H1 (cell line): ENCODE data around the gene PLVAP. TPM values are rescaled to one million over a fixed set of nuclear protein-coding genes. Genes with fewer than 3 reads are reported as not detected.

Source experiments
- CTCF ChIA-PET: fragments of 300-600 bp; sonication (Branson Sonifier 250); formaldehyde crosslinking; loops from one replicate; lab custom pipeline; 2021; ENCODE audit not compliant: partially characterized antibody; lab: Charles Lee
- POLR2A ChIA-PET: fragments of 300-600 bp; sonication (Branson Sonifier 250); formaldehyde crosslinking; loops from one replicate; lab custom pipeline; 2021; ENCODE audit warnings: inconsistent platforms; ENCODE audit not compliant: partially characterized antibody; lab: Charles Lee
- DNase-seq, 2 experiments: peaks; one replicate each; pipeline versions ENCODE4 v3.0.0 to v3.0.0-alpha.2; 2010 to 2022; ENCODE audit warnings: low spot score in 2 of 2, low read depth in 1 of 2, mixed read lengths in 1 of 2
- FAIRE-seq: peaks from 2 replicates; lab custom pipeline; 2011; peaks lifted over from hg19 to GRCh38; lab: Jason Lieb, UNC
- H2AFZ ChIP-seq: 2 replicates; pipeline ENCODE4 v1.8.1; 2012; ENCODE audit warnings: low read length, inconsistent platforms
- H2AK5ac ChIP-seq: 2 replicates; pipeline ENCODE4 v1.6.1; 2013; ENCODE audit warnings: low read depth, low read length
- H2BK120ac ChIP-seq: replicated peaks from 2 replicates; pipeline ENCODE3; 2013; ENCODE audit warnings: low read depth, low read length, inconsistent platforms
- H2BK12ac ChIP-seq: 2 replicates; pipeline ENCODE4 v1.6.1; 2013; ENCODE audit warnings: low read depth, low read length
- H2BK15ac ChIP-seq: 2 replicates; pipeline ENCODE4 v1.6.1; 2013; ENCODE audit warnings: low read length
- H2BK20ac ChIP-seq: 2 replicates; pipeline ENCODE4 v1.6.1; 2013; ENCODE audit warnings: low read length
- H2BK5ac ChIP-seq: 2 replicates; pipeline ENCODE4 v1.6.1; 2013; ENCODE audit warnings: low read depth, low read length
- H3K14ac ChIP-seq: 2 replicates; pipeline ENCODE4 v1.6.1; 2013; ENCODE audit warnings: inconsistent platforms; ENCODE audit not compliant: insufficient read length
- H3K18ac ChIP-seq: 2 replicates; pipeline ENCODE4 v1.6.1; 2013; ENCODE audit warnings: low read length; ENCODE audit errors: extremely low read depth
- H3K23ac ChIP-seq: 2 replicates; pipeline ENCODE4 v1.6.1; 2013; ENCODE audit warnings: inconsistent platforms; ENCODE audit not compliant: insufficient read length
- H3K23me2 ChIP-seq: 2 replicates; pipeline ENCODE4 v1.6.1; 2013; ENCODE audit warnings: low read depth, low read length
- H3K27ac ChIP-seq: 2 replicates; pipeline ENCODE4 v1.6.1; 2011; ENCODE audit warnings: low read depth, low read length, inconsistent platforms
- H3K27me3 ChIP-seq, 4 experiments: replicated peaks in 1 of 4; 1 replicate in 1 of 4; 2 replicates in 3 of 4; pipeline versions ENCODE4 v1.6.1 to v1.8.1; 2011 to 2013; ENCODE audit warnings: low read length in 3 of 4, mild to moderate bottlenecking in 3 of 4, inconsistent platforms in 2 of 4, mixed read lengths in 2 of 4, moderate library complexity in 1 of 4; ENCODE audit not compliant: control insufficient read depth in 3 of 4, insufficient read depth in 3 of 4; ENCODE audit errors: extremely low read depth in 1 of 4
- H3K36me3 ChIP-seq, 4 experiments: 2 replicates each; pipeline versions ENCODE4 v1.6.1 to v1.8.1; 2011 to 2013; ENCODE audit warnings: mild to moderate bottlenecking in 4 of 4, low read length in 3 of 4, moderate library complexity in 2 of 4, control low read depth in 1 of 4, inconsistent platforms in 1 of 4; ENCODE audit not compliant: insufficient read depth in 4 of 4, control insufficient read depth in 2 of 4
- H3K4ac ChIP-seq: replicated peaks from 2 replicates; pipeline ENCODE3; 2013; ENCODE audit warnings: low read length, low read depth, mixed read lengths, inconsistent platforms; ENCODE audit not compliant: insufficient read length
- H3K4me1 ChIP-seq, 4 experiments: replicated peaks in 1 of 4; 1 replicate in 1 of 4; 2 replicates in 3 of 4; pipeline versions ENCODE4 v1.6.1 to v1.8.1; 2011 to 2013; ENCODE audit warnings: low read length in 3 of 4, inconsistent platforms in 2 of 4, mixed read lengths in 1 of 4; ENCODE audit not compliant: insufficient read depth in 4 of 4, control insufficient read depth in 3 of 4
- H3K4me2 ChIP-seq, 2 experiments: 2 replicates each; pipeline versions ENCODE4 v1.6.1 to v1.8.1; 2011 to 2013; ENCODE audit warnings: low read depth in 2 of 2, low read length in 2 of 2, control low read depth in 1 of 2, inconsistent platforms in 1 of 2, mild to moderate bottlenecking in 1 of 2; ENCODE audit not compliant: insufficient read depth in 1 of 2
- H3K4me3 ChIP-seq, 4 experiments: fragments of 200-600, 300-600 bp in 1 of 4; sonication (generic), shearing (Covaris generic), sonication (Bioruptor Twin) in 1 of 4; 2 replicates each; pipeline versions ENCODE4 v1.5.1 to v1.8.1; 2011 to 2016; ENCODE audit warnings: low read length in 4 of 4, low read depth in 3 of 4, control low read depth in 2 of 4, inconsistent platforms in 2 of 4, mild to moderate bottlenecking in 2 of 4, mixed read lengths in 1 of 4, moderate library complexity in 1 of 4; ENCODE audit not compliant: insufficient read depth in 2 of 4; ENCODE audit errors: extremely low read depth in 1 of 4
- H3K56ac ChIP-seq: replicated peaks from 2 replicates; pipeline ENCODE3; 2013; ENCODE audit warnings: low read depth, mild to moderate bottlenecking, mixed read lengths, low read length, inconsistent platforms; ENCODE audit not compliant: insufficient read length
- H3K79me1 ChIP-seq: 2 replicates; pipeline ENCODE4 v1.6.1; 2013; ENCODE audit warnings: low read depth, low read length, control low read depth
- H3K79me2 ChIP-seq, 2 experiments: 2 replicates each; pipeline versions ENCODE4 v1.6.1 to v1.8.1; 2012 to 2013; ENCODE audit warnings: low read length in 2 of 2, mild to moderate bottlenecking in 2 of 2, inconsistent platforms in 1 of 2; ENCODE audit not compliant: insufficient read depth in 2 of 2, control insufficient read depth in 1 of 2
- H3K9ac ChIP-seq, 4 experiments: replicated peaks in 1 of 4; 1 replicate in 1 of 4; 2 replicates in 3 of 4; pipeline versions ENCODE4 v1.6.1 to v1.8.1; 2011 to 2013; ENCODE audit warnings: low read depth in 3 of 4, low read length in 3 of 4, control low read depth in 2 of 4, mild to moderate bottlenecking in 2 of 4, moderate library complexity in 2 of 4, inconsistent platforms in 1 of 4; ENCODE audit errors: extremely low read depth in 1 of 4
- H3K9me3 ChIP-seq, 2 experiments: 2 replicates each; pipeline versions ENCODE4 v1.6.1 to v1.8.1; 2012 to 2013; ENCODE audit warnings: mild to moderate bottlenecking in 2 of 2, moderate library complexity in 2 of 2, control low read depth in 1 of 2, inconsistent platforms in 1 of 2, low read depth in 1 of 2, low read length in 1 of 2, mixed read lengths in 1 of 2; ENCODE audit not compliant: insufficient read depth in 2 of 2
- H4K20me1 ChIP-seq, 2 experiments: replicated peaks in 1 of 2; 2 replicates each; pipeline versions ENCODE3 to v1.8.1; 2011 to 2013; ENCODE audit warnings: inconsistent platforms in 2 of 2, low read length in 2 of 2, mild to moderate bottlenecking in 1 of 2; ENCODE audit not compliant: insufficient read depth in 2 of 2, control insufficient read depth in 1 of 2
- H4K5ac ChIP-seq: 2 replicates; pipeline ENCODE4 v1.6.1; 2013; ENCODE audit warnings: low read length, low read depth, mixed read lengths, inconsistent platforms; ENCODE audit not compliant: insufficient read length
- H4K8ac ChIP-seq: 2 replicates; pipeline ENCODE4 v1.8.0; 2013; ENCODE audit warnings: mild to moderate bottlenecking, moderate library complexity, low read length, inconsistent platforms; ENCODE audit not compliant: insufficient read depth; ENCODE audit errors: extremely low read depth
- H4K91ac ChIP-seq: replicated peaks from 2 replicates; pipeline ENCODE3; 2013; ENCODE audit warnings: low read length, mixed read lengths, inconsistent platforms; ENCODE audit not compliant: insufficient read length
- ASH2L ChIP-seq: fragments of 200-600, 300-600 bp; sonication (generic); IDR thresholded peaks from one replicate; pipeline ENCODE4 v1.7.1; 2017; ENCODE audit warnings: low read length
- ATF3 ChIP-seq: IDR thresholded peaks from 2 replicates; pipeline ENCODE4 v1.6.1; 2011; ENCODE audit warnings: low read depth, mild to moderate bottlenecking, low read length; ENCODE audit not compliant: insufficient read depth
- CTBP2 ChIP-seq: IDR thresholded peaks from 2 replicates; pipeline ENCODE4 v1.7.0; 2011; ENCODE audit warnings: borderline replicate concordance, mild to moderate bottlenecking, moderate library complexity, mixed read lengths, low read length; ENCODE audit not compliant: insufficient read depth, insufficient read length
- EZH2 ChIP-seq: fragments of 200-600 bp; sonication (generic); IDR thresholded peaks from 2 replicates; pipeline ENCODE4 v1.7.1; 2012; ENCODE audit warnings: low read depth, mild to moderate bottlenecking, moderate library complexity, low read length, inconsistent platforms; ENCODE audit not compliant: severe bottlenecking
- HDAC2 ChIP-seq, 2 experiments: fragments of 300-600 bp in 1 of 2; sonication (generic) in 1 of 2; IDR thresholded peaks; 2 replicates each; pipeline ENCODE4 v1.6.1; 2011 to 2012; ENCODE audit warnings: low read depth in 2 of 2, low read length in 2 of 2, mild to moderate bottlenecking in 2 of 2, moderate library complexity in 2 of 2, borderline replicate concordance in 1 of 2, inconsistent platforms in 1 of 2
- JUN ChIP-seq: IDR thresholded peaks from 2 replicates; pipeline ENCODE4 v1.6.1; 2011; ENCODE audit warnings: low read depth, mild to moderate bottlenecking, improper control_type of control experiment, low read length
- SIN3A ChIP-seq, 2 experiments: IDR thresholded peaks in 1 of 2; conservative IDR thresholded peaks in 1 of 2; 2 replicates each; pipeline ENCODE4 v1.6.1; 2011 to 2012; ENCODE audit warnings: low read length in 2 of 2, improper control_type of control experiment in 1 of 2, low read depth in 1 of 2, mild to moderate bottlenecking in 1 of 2
- SP4 ChIP-seq: IDR thresholded peaks from 2 replicates; pipeline ENCODE4 v1.6.1; 2012; ENCODE audit warnings: low read length, inconsistent platforms
- WGBS, 2 experiments: shearing (Covaris generic) in 1 of 2; methylation state at CpG; one replicate each; pipeline versions ENCODE4 v1.1.6 to v1.1.7; 2013 to 2015; ENCODE audit warnings: low lambda C conversion rate in 2 of 2, mixed read lengths in 2 of 2, inconsistent platforms in 1 of 2, low coverage in 1 of 2, missing lambda C conversion rate in 1 of 2; ENCODE audit not compliant: insufficient replicate concordance in 2 of 2, insufficient coverage in 1 of 2, insufficient read length in 1 of 2; ENCODE audit errors: extremely low coverage in 1 of 2, missing lambda C conversion rate in 1 of 2; 5-methylcytosine and 5-hydroxymethylcytosine counted together
- polyA plus RNA-seq, 7 experiments: library from polyadenylated mRNA; depleted of rRNA in 3 of 7; stranded (reverse) in 5 of 7; unstranded in 2 of 7; fragments of >200 nt in 5 of 7; fragments of 200-250 nt in 2 of 7; gene quantifications; 1 replicate in 5 of 7; 2 replicates in 1 of 7; 4 replicates in 1 of 7; pipeline versions ENCODE4 v1.2.1 to v1.2.3, GENCODE V29; 2011 to 2013; ENCODE audit warnings: missing spikeins in 2 of 7, mixed read lengths in 2 of 7
- total RNA-seq: library from RNA; stranded (reverse); fragmentation: NEBNext Ultra II Directional; extraction: Animal tissue kit (Norgen Biotek cat#: 25700); gene quantifications from 2 replicates; pipeline ENCODE4 v1.2.1, GENCODE V29; 2021

The PLVAP gene
- total and polyA plus RNA-seq, 2 of the 8 experiments (the other 6 are each of a cell fraction or from before 2014, with no cell fraction given) = 0.32 TPM; not detected in 1

GRCh38 chr19:17332360-17332676 lies 44.8 kb downstream of the PLVAP start:
- no peak overlapping the region; a peak in 1 of 4 replicates for H3K4me2 ChIP-seq
- 90% methylated on average over 8 of the region's 8 CpGs; no CpG with 5 or more reads in 1 of the 2 experiments for WGBS, 2 experiments

More at GRCh38 chr19:17332360-17332676, 44.8 kb downstream of the PLVAP start:
- Histone ChIP-seq H4K91ac (no peak overlapping the region), H3K27me3 (no peaks in the 10 kb centered on the region; a peak in 1 of 7 replicates), H3K56ac (no peak overlapping the region), H4K5ac (no peak overlapping the region), H2BK120ac (no peak overlapping the region), H3K36me3 (no peaks in the 10 kb centered on the region), H2BK5ac (no peak overlapping the region), H4K8ac (no peak overlapping the region), H2BK20ac (no peak overlapping the region), H2BK12ac (no peak overlapping the region), H3K4me3 (no peak overlapping the region), H3K9ac (no peak overlapping the region), H3K14ac (no peak overlapping the region), H3K4me1 (peaks cover 0 to 24% (median 18%) of the 10 kb centered on the region in 4 experiments; a peak in 6 of 7 replicates), H3K79me1 (0 out of 2 replicates have a peak, but pooled peaks cover 2% of the 10 kb centered on the region), H2AFZ (no peak overlapping the region), H3K79me2 (no peaks in the 10 kb centered on the region), H3K23me2 (peaks cover 19% of the 10 kb centered on the region), H3K18ac (no peak overlapping the region), H3K27ac (no peak overlapping the region), H2AK5ac (no peak overlapping the region), H2BK15ac (no peak overlapping the region), H4K20me1 (peaks cover 0 to 14% of the 10 kb centered on the region in 2 experiments), H3K4ac (no peak overlapping the region), H3K9me3 (no peaks in the 10 kb centered on the region), H3K23ac (no peak overlapping the region)
- TF ChIP-seq CTBP2 (no peak), SIN3A (conservative IDR thresholded peaks at IDR 0.05 in 1 of 2, IDR thresholded peaks at IDR 0.05 in 1 of 2; ENCODE audit: low read depth in 1 of 2, low read length in 2 of 2) (peak in 1 of 2 experiments; percentile 80; a peak in 1 of 4 replicates), SP4 (no peak), HDAC2 (IDR thresholded peaks at IDR 0.05; ENCODE audit: borderline replicate concordance in 1 of 2, low read depth in 2 of 2, low read length in 2 of 2) (no peak), EZH2 (no peak), ATF3 (no peak), ASH2L (no peak), JUN (no peak)
- ChIA-PET CTCF (interaction anchor here (0.6 to 2.8 kb wide), 15 partner anchors 11 to 233 kb away, joined by 3 to 14 read pairs (median 4); no protein-coding TSS in a partner anchor), POLR2A (interaction anchor here (1.2 to 17.1 kb wide), 6 partner anchors 7 to 106 kb away, joined by 3 to 329 read pairs (median 11); partner anchors contain the start of genes ABHD8, DDA1, MRPL34 and OCEL1)
- no peak for FAIRE-seq
- no peak for DNase-seq
